ENCODE measurements around the gene RPS8.

RPS8 gene

GRCh38 chr1:44806025-44806703 lies 30.8 kb downstream of the RPS8 start:
- DNase-seq (ENCODE audit: low read depth), result no peak
- no peak overlapping the region for H3K4me3 ChIP-seq (ENCODE audit: low read length)
- no peak for TF ChIP-seq CTCF (conservative IDR thresholded peaks at IDR 0.05; ENCODE audit: low read length)

- no peak for TF ChIP-seq CTCF (conservative IDR thresholded peaks at IDR 0.05; ENCODE audit: low read length)
- DNase-seq (ENCODE audit: low read depth), result no peak
- peak within 1 kb of the TSS; percentile 78 for H3K4me3 ChIP-seq (ENCODE audit: low read length)
Observed at GRCh38 chr1:44806704-44807363, 31.5 kb downstream of the RPS8 start, which contains the start of gene DYNLT4. DYNLT4 (minus strand) TSS chr1:44807351; CDS start chr1:44806668, 683 bp downstream.

GRCh38 chr1:44807364-44808062 lies 32.2 kb downstream of the RPS8 start:
- H3K4me3 ChIP-seq (ENCODE audit: low read length), result peak overlapping the region; percentile 78
- peak; percentile 100 for DNase-seq (ENCODE audit: low read depth)
- no peak for TF ChIP-seq CTCF (conservative IDR thresholded peaks at IDR 0.05; ENCODE audit: low read length)

- DNase-seq (ENCODE audit: low read depth), result peak; percentile 96
Observed at GRCh38 chr1:44808063-44808937, 33.0 kb downstream of the RPS8 start, which contains the start of gene BTBD19. BTBD19 (plus strand) TSS chr1:44808523; CDS start chr1:44808821, 298 bp downstream.

GRCh38 chr1:44808938-44809917 lies 33.9 kb downstream of the RPS8 start:
- DNase-seq (ENCODE audit: low read depth), result peak; percentile 85
- H3K4me3 ChIP-seq (ENCODE audit: low read length), result peak overlapping the region; percentile 78
- TF ChIP-seq CTCF (conservative IDR thresholded peaks at IDR 0.05; ENCODE audit: low read length), result peak; percentile 39

More at GRCh38 chr1:44808063-44808937, 33.0 kb downstream of the RPS8 start, which contains the start of gene BTBD19:
- H3K4me3 ChIP-seq (ENCODE audit: low read length), result peak within 1 kb of the TSS; percentile 78
- TF ChIP-seq CTCF (conservative IDR thresholded peaks at IDR 0.05; ENCODE audit: low read length), result no peak
